NCI-H146 (cell line): Measurements from ENCODE around the gene MCC.

Experiments used
- DNase-seq: peaks from one replicate; lab custom pipeline; 2025; lab: John Stamatoyannopoulos, UW

The MCC gene

GRCh38 chr5:113202287-113202686 lies 286.0 kb downstream of the MCC start:
- no peak for DNase-seq

GRCh38 chr5:113201715-113202114 lies 286.5 kb downstream of the MCC start:
- DNase-seq = no peak

- DNase-seq = no peak
Measured at GRCh38 chr5:113199122-113199905, 288.9 kb downstream of the MCC start.

- no peak for DNase-seq
Measured at GRCh38 chr5:113197456-113198200, 290.6 kb downstream of the MCC start.

GRCh38 chr5:113195771-113196170 lies 292.5 kb downstream of the MCC start:
- no peak for DNase-seq

GRCh38 chr5:113195251-113195650 lies 293.0 kb downstream of the MCC start:
- DNase-seq = no peak

GRCh38 chr5:113194591-113194990 lies 293.7 kb downstream of the MCC start:
- DNase-seq = no peak

GRCh38 chr5:113194125-113194524 lies 294.1 kb downstream of the MCC start:
- DNase-seq = no peak

GRCh38 chr5:113193311-113193978 lies 294.8 kb downstream of the MCC start:
- no peak for DNase-seq

GRCh38 chr5:113192541-113192940 lies 295.7 kb downstream of the MCC start:
- DNase-seq = no peak

GRCh38 chr5:113190347-113190746 lies 297.9 kb downstream of the MCC start:
- no peak for DNase-seq

GRCh38 chr5:113189291-113189690 lies 299.0 kb downstream of the MCC start:
- no peak for DNase-seq

- no peak for DNase-seq
Measured at GRCh38 chr5:113188436-113188835, 299.8 kb downstream of the MCC start.

- no peak for DNase-seq
Measured at GRCh38 chr5:113187906-113188305, 300.3 kb downstream of the MCC start.

GRCh38 chr5:113186061-113186460 lies 302.2 kb downstream of the MCC start:
- DNase-seq = no peak

GRCh38 chr5:113183694-113184093 lies 304.6 kb downstream of the MCC start:
- no peak for DNase-seq

- DNase-seq = no peak
Measured at GRCh38 chr5:113182658-113183344, 305.5 kb downstream of the MCC start.

GRCh38 chr5:113181853-113182490 lies 306.3 kb downstream of the MCC start:
- no peak for DNase-seq

- DNase-seq = no peak
Measured at GRCh38 chr5:113181409-113181808, 306.8 kb downstream of the MCC start.

GRCh38 chr5:113179156-113179555 lies 309.1 kb downstream of the MCC start:
- no peak for DNase-seq

GRCh38 chr5:113178073-113178779 lies 310.0 kb downstream of the MCC start:
- no peak for DNase-seq
